ENCODE data around the gene PARD3B. TPM values are rescaled to one million over a fixed set of nuclear protein-coding genes. Genes with fewer than 3 reads are reported as not detected.

PARD3B gene
- total RNA-seq, 1 experiment from 2014 or later: 2.0 TPM

GRCh38 chr2:205366336-205367060 lies 821.2 kb downstream of the PARD3B start (continued):
- TF ChIP-seq CTCF (IDR thresholded peaks at IDR 0.05 in 2 of 3, conservative IDR thresholded peaks at IDR 0.05 in 1 of 3; ENCODE audit: borderline replicate concordance in 1 of 3, insufficient read depth in 1 of 3, low read depth in 2 of 3, low read length in 2 of 3): no peak

- Histone ChIP-seq H3K79me2 (ENCODE audit: insufficient read depth, low read length) (no peaks in the 10 kb centered on the region), H2AFZ (ENCODE audit: low read depth, low read length, poor library complexity, severe bottlenecking) (no peak overlapping the region), H3K9me2 (ENCODE audit: insufficient read depth) (no peaks in the 10 kb centered on the region), H3K27me3 (ENCODE audit: insufficient read depth, low read length) (no peaks in the 10 kb centered on the region), H3K9ac (ENCODE audit: low read length) (no peak overlapping the region), H3K4me2 (ENCODE audit: low read length) (no peak overlapping the region), H3K4me1 (ENCODE audit: control insufficient read depth in 1 of 2, insufficient read depth in 2 of 2, low read length in 2 of 2) (no peaks in the 10 kb centered on the region), H3K9me3 (ENCODE audit: control insufficient read depth in 1 of 2, insufficient read depth in 1 of 2, low read depth in 1 of 2, low read length in 2 of 2) (no peaks in the 10 kb centered on the region), H4K20me1 (ENCODE audit: insufficient read depth) (no peaks in the 10 kb centered on the region), H3K4me3 (replicated peaks in 1 of 2; ENCODE audit: low read depth in 1 of 2, low read length in 2 of 2) (no peak overlapping the region), H3K36me3 (ENCODE audit: control insufficient read depth in 1 of 2, insufficient read depth in 2 of 2, low read length in 2 of 2) (no peaks in the 10 kb centered on the region), H3K27ac (ENCODE audit: low read depth, low read length) (no peak overlapping the region)
- ATAC-seq: no peak
- ChIA-PET CTCF (no interaction called here), POLR2A (no interaction called here), RAD21 (ENCODE audit: low non-redundant PET in 1 of 2, low total read pairs in 2 of 2, uncharacterized antibody in 2 of 2, unreplicated experiment in 2 of 2) (no interaction called here)
- intact Hi-C loops (cut with micrococcal nuclease): no loop called here
- no peak for DNase-seq (ENCODE audit: low read depth, low spot score)
- TF ChIP-seq EGR1 (IDR thresholded peaks at IDR 0.05; ENCODE audit: low read depth) (no peak), ZNF274 (IDR thresholded peaks at IDR 0.05; ENCODE audit: low read depth, low read length) (no peak), ELF1 (IDR thresholded peaks at IDR 0.05; ENCODE audit: borderline replicate concordance, low read depth) (no peak), REST (IDR thresholded peaks at IDR 0.05; ENCODE audit: low read depth) (no peak), MAX (IDR thresholded peaks at IDR 0.05) (no peak), POLR2A (IDR thresholded peaks at IDR 0.05; ENCODE audit: borderline replicate concordance, extremely low read depth, insufficient read depth, insufficient read length) (no peak), YY1 (IDR thresholded peaks at IDR 0.05; ENCODE audit: extremely low read depth, insufficient replicate concordance, low read depth, low read length) (no peak), EZH2 (IDR thresholded peaks at IDR 0.05) (no peak)
- BruUV-seq (replicated peaks): no TSS peak
Measured at GRCh38 chr2:205367331-205367935, 822.2 kb downstream of the PARD3B start.
